B cell (primary cell): ENCODE data around the gene COL8A2. TPM values are rescaled to one million over a fixed set of nuclear protein-coding genes. Genes with fewer than 3 reads are reported as not detected.

Source experiments
- ATAC-seq: fragments of 200-7000 bp; cut with Tn5 transposase; one replicate; pipeline ENCODE4 v1.10.0; 2021; ENCODE audit warnings: low read depth, mild to moderate bottlenecking, moderate number of reproducible peaks, moderate library complexity
- CTCF ChIA-PET: fragments of 350-600 bp; sonication (Branson Sonifier 250); formaldehyde crosslinking; loops from one replicate; lab custom pipeline; 2021; ENCODE audit warnings: antibody characterized with exemption, inconsistent platforms; lab: Charles Lee
- POLR2A ChIA-PET: fragments of 350-600 bp; sonication (Branson Sonifier 250); formaldehyde crosslinking; loops from one replicate; lab custom pipeline; 2021; ENCODE audit warnings: antibody characterized with exemption; lab: Charles Lee
- DNase-seq: peaks from one replicate; pipeline ENCODE4 v3.0.0; 2013
- H2AFZ ChIP-seq: 2 replicates; pipeline ENCODE4 v1.6.1; 2012; ENCODE audit warnings: mild to moderate bottlenecking, low read depth, low read length; ENCODE audit not compliant: insufficient read depth, poor library complexity, severe bottlenecking
- H3K27ac ChIP-seq, 2 donors: 1 replicate in 1 of 2; 2 replicates in 1 of 2; pipeline ENCODE4 v1.5.1; 2012 to 2013; ENCODE audit warnings: low read length in 2 of 2, mild to moderate bottlenecking in 2 of 2, moderate library complexity in 1 of 2
- H3K27me3 ChIP-seq, 4 experiments: fragments of 200-600 bp in 1 of 4; sonication (generic) in 1 of 4; replicated peaks in 1 of 4; 1 replicate in 2 of 4; 2 replicates in 2 of 4; pipeline versions ENCODE4 v1.6.1 to v1.7.0; 2013 to 2016; ENCODE audit warnings: low read length in 3 of 4, mild to moderate bottlenecking in 2 of 4, mixed read lengths in 1 of 4, moderate library complexity in 1 of 4; ENCODE audit not compliant: insufficient read depth in 4 of 4, control insufficient read depth in 3 of 4; ENCODE audit errors: control extremely low read depth in 1 of 4
- H3K36me3 ChIP-seq, 2 experiments: replicated peaks in 1 of 2; 1 replicate in 1 of 2; 2 replicates in 1 of 2; pipeline versions ENCODE4 v1.6.1 to v1.7.1; 2013; ENCODE audit warnings: low read length in 1 of 2; ENCODE audit not compliant: insufficient read depth in 2 of 2, control insufficient read depth in 1 of 2; ENCODE audit errors: control extremely low read depth in 1 of 2, extremely low read depth in 1 of 2
- H3K4me1 ChIP-seq, 2 donors: fragments of 200-600 bp in 1 of 2; sonication (generic) in 1 of 2; 1 replicate in 1 of 2; 2 replicates in 1 of 2; pipeline versions ENCODE4 v1.5.1 to v1.6.1; 2013 to 2017; ENCODE audit warnings: low read length in 2 of 2; ENCODE audit not compliant: control insufficient read depth in 2 of 2, insufficient read depth in 2 of 2
- H3K4me2 ChIP-seq: replicated peaks from 2 replicates; pipeline ENCODE3; 2012; ENCODE audit warnings: mild to moderate bottlenecking, low read depth, low read length; ENCODE audit not compliant: poor library complexity, severe bottlenecking
- H3K4me3 ChIP-seq, 5 experiments: fragments of 200-600 bp in 1 of 5; sonication (generic) in 1 of 5; 1 replicate in 3 of 5; 2 replicates in 2 of 5; pipeline versions ENCODE4 v1.5.1 to v1.7.0; 2011 to 2016; ENCODE audit warnings: low read length in 4 of 5, mild to moderate bottlenecking in 4 of 5, low read depth in 2 of 5, control low read depth in 1 of 5, moderate library complexity in 1 of 5; ENCODE audit not compliant: insufficient read depth in 1 of 5; ENCODE audit errors: control extremely low read depth in 1 of 5, extremely low read depth in 1 of 5
- H3K79me2 ChIP-seq: fragments of 200-600 bp; sonication (generic); one replicate; pipeline ENCODE4 v1.6.0; 2016; ENCODE audit warnings: low read length; ENCODE audit not compliant: control insufficient read depth, insufficient read depth
- H3K9ac ChIP-seq: fragments of 200-600 bp; sonication (generic); 2 replicates; pipeline ENCODE4 v1.6.1; 2017; ENCODE audit warnings: mild to moderate bottlenecking, low read length, moderate library complexity
- H3K9me3 ChIP-seq, 3 donors: one replicate each; pipeline versions ENCODE4 v1.6.1 to v1.7.1; 2013; ENCODE audit warnings: low read length in 2 of 3; ENCODE audit not compliant: control insufficient read depth in 2 of 3, insufficient read depth in 1 of 3; ENCODE audit errors: control extremely low read depth in 1 of 3
- H4K20me1 ChIP-seq: 2 replicates; pipeline ENCODE4 v1.6.0; 2012; ENCODE audit warnings: mild to moderate bottlenecking, low read length; ENCODE audit not compliant: insufficient read depth, control insufficient read depth, poor library complexity, severe bottlenecking
- H3K27ac Mint-ChIP-seq: one replicate; pipeline ENCODE4 v1.8.0; 2021; ENCODE audit warnings: mixed read lengths
- H3K27me3 Mint-ChIP-seq: one replicate; pipeline ENCODE4 v1.8.0; 2021; ENCODE audit warnings: mixed read lengths
- H3K4me1 Mint-ChIP-seq: one replicate; pipeline ENCODE4 v1.8.0; 2021; ENCODE audit warnings: mixed read lengths
- H3K4me3 Mint-ChIP-seq: one replicate; pipeline ENCODE4 v1.8.0; 2021; ENCODE audit warnings: mixed read lengths
- H3K9me3 Mint-ChIP-seq: one replicate; pipeline ENCODE4 v1.8.0; 2022; ENCODE audit warnings: mixed read lengths; ENCODE audit not compliant: insufficient read depth
- CTCF ChIP-seq: fragments of 200-600 bp; IDR thresholded peaks from one replicate; pipeline ENCODE4 v1.8.0; 2022; ENCODE audit warnings: antibody characterized with exemption, mild to moderate bottlenecking
- EZH2 ChIP-seq: IDR thresholded peaks from 2 replicates; pipeline ENCODE4 v1.6.1; 2012; ENCODE audit warnings: borderline replicate concordance, low read depth, mild to moderate bottlenecking, moderate library complexity, low read length; ENCODE audit not compliant: insufficient read depth, poor library complexity, severe bottlenecking
- intact Hi-C: fragments of 100-400 bp; cut with micrococcal nuclease; formaldehyde crosslinking; loops from one replicate; pipeline ENCODE4 v1.10.0; 2022
- polyA plus RNA-seq: library from polyadenylated mRNA; depleted of rRNA; stranded (reverse); fragments of >200 nt; gene quantifications from 2 replicates; pipeline ENCODE4 v1.2.3, GENCODE V29; 2012
- total RNA-seq, 2 donors: library from RNA; stranded (reverse); fragments of 120-200 nt in 1 of 2; gene quantifications; 1 replicate in 1 of 2; 2 replicates in 1 of 2; pipeline versions ENCODE4 v1.2.3 to v1.2.4, GENCODE V29; 2013 to 2022

The COL8A2 gene
- total and polyA plus RNA-seq, 2 donors (not counting 1 experiment from before 2014, with no cell fraction given), result 0.17 TPM; not detected in 1

GRCh38 chr1:36053978-36054377, 71.0 kb downstream of the COL8A2 start:
- H3K4me3 ChIP-seq, result no peak overlapping the region
- peaks cover 0 to 17% of the 10 kb centered on the region in 2 experiments for H3K36me3 ChIP-seq
- DNase-seq (no peak), ATAC-seq (no peak)
- H3K4me1 Mint-ChIP-seq, result no peaks in the 10 kb centered on the region
- H4K20me1 ChIP-seq, result no peaks in the 10 kb centered on the region
- H3K27ac Mint-ChIP-seq, result no peak overlapping the region
- H3K9me3 Mint-ChIP-seq, result no peaks in the 10 kb centered on the region
- TF ChIP-seq CTCF (no peak), EZH2 (no peak)
- H3K9ac ChIP-seq, result no peak overlapping the region
- H3K27me3 Mint-ChIP-seq, result no peaks in the 10 kb centered on the region
- no peaks in the 10 kb centered on the region for H3K4me1 ChIP-seq
- H3K27ac ChIP-seq, result no peak overlapping the region
- H3K27me3 ChIP-seq, result no peaks in the 10 kb centered on the region
- no peak overlapping the region for H2AFZ ChIP-seq
- CTCF ChIA-PET, result interaction anchor here (0.7 kb wide), 1 partner anchor 184 kb away, joined by 5 read pairs; no protein-coding TSS in a partner anchor
- no peak overlapping the region for H3K4me2 ChIP-seq
- H3K4me3 Mint-ChIP-seq, result no peak overlapping the region
- POLR2A ChIA-PET, result no interaction called here
- intact Hi-C loops, result no loop called here
- no peaks in the 10 kb centered on the region for H3K9me3 ChIP-seq
- no peaks in the 10 kb centered on the region for H3K79me2 ChIP-seq

- Mint-ChIP-seq H3K27me3 (no peaks in the 10 kb centered on the region), H3K4me3 (no peak overlapping the region), H3K27ac (no peak overlapping the region), H3K9me3 (no peaks in the 10 kb centered on the region), H3K4me1 (no peaks in the 10 kb centered on the region)
- Histone ChIP-seq H3K9ac (no peak overlapping the region), H2AFZ (no peak overlapping the region), H3K4me1 (no peaks in the 10 kb centered on the region), H3K4me2 (no peak overlapping the region), H3K79me2 (no peaks in the 10 kb centered on the region), H3K4me3 (no peak overlapping the region), H3K9me3 (peaks cover 0 to 11% (median 5%) of the 10 kb centered on the region in 3 donors), H3K27ac (no peak overlapping the region), H4K20me1 (no peaks in the 10 kb centered on the region), H3K36me3 (peaks cover 3 to 27% of the 10 kb centered on the region in 2 experiments), H3K27me3 (no peaks in the 10 kb centered on the region)
- no peak for ATAC-seq
- no peak for DNase-seq
- intact Hi-C loops, result no loop called here
- CTCF ChIA-PET, result no interaction called here
- POLR2A ChIA-PET, result no interaction called here
- TF ChIP-seq EZH2 (no peak), CTCF (no peak)
These were observed 73.2 kb downstream of the COL8A2 start for GRCh38 chr1:36051821-36052220.

Other genes with a start within 250 kb of the COL8A2 start
- gene AGO1, start 242.0 kb downstream of the COL8A2 start, total RNA-seq, result 38.8 and 41.3 TPM in 2 replicates
- 8.1 and 10.1 TPM in 2 replicates for gene AGO1, start 242.0 kb downstream of the COL8A2 start, polyA plus RNA-seq
- 44.9 and 52.5 TPM in 2 replicates for gene AGO3, start 194.1 kb downstream of the COL8A2 start, total RNA-seq
- gene AGO3, start 194.1 kb downstream of the COL8A2 start, polyA plus RNA-seq, result 5.1 and 9.0 TPM in 2 replicates
- not detected in 2 replicates for gene TEKT2, start 41.1 kb downstream of the COL8A2 start, total RNA-seq
- gene TEKT2, start 41.1 kb downstream of the COL8A2 start, polyA plus RNA-seq, result 0.25 TPM in 1 of 2 replicates, not detected in the other
- gene ADPRS, start 36.3 kb downstream of the COL8A2 start, total RNA-seq, result 20.9 and 24.0 TPM in 2 replicates
- 15.0 and 17.4 TPM in 2 replicates for gene ADPRS, start 36.3 kb downstream of the COL8A2 start, polyA plus RNA-seq
- gene TRAPPC3, start 24.3 kb upstream of the COL8A2 start, total RNA-seq, result 42.1 and 45.2 TPM in 2 replicates
- gene TRAPPC3, start 24.3 kb upstream of the COL8A2 start, polyA plus RNA-seq, result 40.5 and 50.3 TPM in 2 replicates
- 65.2 and 66.4 TPM in 2 replicates for gene MAP7D1, start 30.9 kb upstream of the COL8A2 start, total RNA-seq
- gene MAP7D1, start 30.9 kb upstream of the COL8A2 start, polyA plus RNA-seq, result 44.2 and 75.6 TPM in 2 replicates
- gene THRAP3, start 99.2 kb upstream of the COL8A2 start, total RNA-seq, result 153 and 159 TPM in 2 replicates
- gene THRAP3, start 99.2 kb upstream of the COL8A2 start, polyA plus RNA-seq, result 34.5 and 64.1 TPM in 2 replicates
- 1.8 and 2.6 TPM in 2 replicates for gene SH3D21, start 181.1 kb upstream of the COL8A2 start, total RNA-seq
- 0.49 and 0.79 TPM in 2 replicates for gene SH3D21, start 181.1 kb upstream of the COL8A2 start, polyA plus RNA-seq
- 1.4 and 2.9 TPM in 2 replicates for gene EVA1B, start 198.4 kb upstream of the COL8A2 start, total RNA-seq
- 0.67 and 1.2 TPM in 2 replicates for gene EVA1B, start 198.4 kb upstream of the COL8A2 start, polyA plus RNA-seq